K562 (cell line): ENCODE data around the gene ANKRD10. TPM values are rescaled to one million over a fixed set of nuclear protein-coding genes. Genes with fewer than 3 reads are reported as not detected.
A peak's percentile ranks its signal among the peaks of the same experiment; 100 is the strongest.

Experiments
- ATAC-seq: fragments of 200-7000 bp; cut with Tn5 transposase; 3 replicates; pipeline ENCODE4 v1.9.1; 2020; ENCODE audit warnings: moderate library complexity
- BruUV-seq: library from RNA; stranded (reverse); fragments of 400-500 nt; replicated peaks from 2 replicates; lab custom pipeline; 2021; lab: Mats Ljungman, UMichigan
- CTCF ChIA-PET: fragments of 300-600 bp; formaldehyde crosslinking; extraction: SDS; loops from one replicate; lab custom pipeline; 2021; ENCODE audit warnings: low intra/inter-chr PET ratio; lab: Yijun Ruan, JAX
- POLR2A ChIA-PET: fragments of 300-600, 350-650 bp; sonication (Branson Sonifier 250); formaldehyde crosslinking; extraction: SDS; loops from one replicate; lab custom pipeline; 2021; ENCODE audit warnings: antibody characterized with exemption, inconsistent platforms; lab: Yijun Ruan, JAX
- DNase-seq, 4 experiments: peaks; one replicate each; pipeline versions ENCODE4 v3.0.0 to v3.0.0-alpha.2; 2011 to 2018; ENCODE audit warnings: low spot score in 3 of 4, mixed read lengths in 3 of 4; ENCODE audit errors: extremely low read depth in 1 of 4
- FAIRE-seq: peaks from 2 replicates; lab custom pipeline; 2011; peaks lifted over from hg19 to GRCh38; lab: Jason Lieb, UNC
- H2AFZ ChIP-seq: 2 replicates; pipeline ENCODE4 v1.6.0; 2011; ENCODE audit warnings: low read depth, low read length, control low read depth, inconsistent platforms
- H3K27ac ChIP-seq: fragments of 200-600 bp; 3 replicates; pipeline ENCODE4 v1.8.0; 2011; ENCODE audit warnings: low read depth, mild to moderate bottlenecking, control low read depth, inconsistent platforms, low read length, moderate library complexity, mixed read lengths; ENCODE audit errors: extremely low read depth
- H3K27me3 ChIP-seq, 2 experiments: fragments of 300-600 bp in 1 of 2; 2 replicates in 1 of 2; 3 replicates in 1 of 2; pipeline versions ENCODE4 v1.6.0 to v1.8.0; 2011; ENCODE audit warnings: inconsistent platforms in 2 of 2, low read length in 2 of 2, mild to moderate bottlenecking in 1 of 2, mixed read lengths in 1 of 2, moderate library complexity in 1 of 2; ENCODE audit not compliant: control insufficient read depth in 2 of 2, insufficient read depth in 2 of 2
- H3K36me3 ChIP-seq: fragments of 300-600 bp; 3 replicates; pipeline ENCODE4 v1.8.0; 2011; ENCODE audit warnings: mild to moderate bottlenecking, low read length, inconsistent platforms; ENCODE audit not compliant: control insufficient read depth, insufficient read depth
- H3K4me1 ChIP-seq, 2 experiments: fragments of 200-600 bp in 1 of 2; replicated peaks in 1 of 2; 2 replicates in 1 of 2; 3 replicates in 1 of 2; pipeline versions ENCODE4 v1.5.1 to v1.8.0; 2011; ENCODE audit warnings: inconsistent platforms in 2 of 2, low read length in 2 of 2, mild to moderate bottlenecking in 1 of 2, mixed read lengths in 1 of 2, moderate library complexity in 1 of 2; ENCODE audit not compliant: control insufficient read depth in 2 of 2, insufficient read depth in 2 of 2
- H3K4me2 ChIP-seq: 2 replicates; pipeline ENCODE4 v1.6.1; 2011; ENCODE audit warnings: low read length, control low read depth, inconsistent platforms, mixed read lengths; ENCODE audit not compliant: insufficient read depth
- H3K4me3 ChIP-seq: fragments of 200-600 bp; sonication (generic), shearing (Covaris generic); 2 replicates; pipeline ENCODE4 v1.5.1; 2016; ENCODE audit warnings: control low read depth, inconsistent platforms
- H3K79me2 ChIP-seq: fragments of 200-600 bp; 3 replicates; pipeline ENCODE4 v1.8.0; 2011; ENCODE audit warnings: low read length, inconsistent platforms; ENCODE audit not compliant: control insufficient read depth, insufficient read depth
- H3K9ac ChIP-seq, 2 experiments: 2 replicates each; pipeline versions ENCODE4 v1.6.0 to v1.6.1; 2011; ENCODE audit warnings: low read depth in 2 of 2, low read length in 2 of 2, control low read depth in 1 of 2, inconsistent platforms in 1 of 2, mild to moderate bottlenecking in 1 of 2, mixed read lengths in 1 of 2; ENCODE audit not compliant: insufficient read depth in 1 of 2
- H3K9me1 ChIP-seq: one replicate; pipeline ENCODE4 v1.6.0; 2011; ENCODE audit warnings: inconsistent platforms, mild to moderate bottlenecking, low read length, moderate library complexity; ENCODE audit not compliant: control insufficient read depth, insufficient read depth
- H3K9me3 ChIP-seq: replicated peaks from 2 replicates; pipeline ENCODE4 v1.5.1; 2011; ENCODE audit warnings: low read depth, low read length, inconsistent platforms; ENCODE audit not compliant: control insufficient read depth, insufficient read depth
- H4K20me1 ChIP-seq: replicated peaks from 2 replicates; pipeline ENCODE4 v1.6.1; 2011; ENCODE audit warnings: low read length, inconsistent platforms, mixed read lengths; ENCODE audit not compliant: control insufficient read depth, insufficient read depth
- ATF7 ChIP-seq: fragments of 450-650 bp; IDR thresholded peaks from 2 replicates; pipeline ENCODE4 v1.7.1; 2014; ENCODE audit warnings: mild to moderate bottlenecking, moderate library complexity
- CGGBP1 ChIP-seq: fragments of 250-450 bp; sonication (Bioruptor Pico); IDR thresholded peaks from 2 replicates; pipeline ENCODE4 v1.9.0; 2021; ENCODE audit warnings: mild to moderate bottlenecking
- FUS ChIP-seq: fragments of 200-400 bp; formaldehyde crosslinking; optimal IDR thresholded peaks from 2 replicates; pipeline ENCODE3; 2017; ENCODE audit warnings: low read depth, low read length
- GATA2 ChIP-seq: sonication (generic); formaldehyde crosslinking; IDR thresholded peaks from 2 replicates; pipeline ENCODE4 v1.4.0; 2020; ENCODE audit warnings: mild to moderate bottlenecking, missing genetic modification reagents
- HSF4 ChIP-seq: fragments of 250-450 bp; sonication (Bioruptor Pico); IDR thresholded peaks from 2 replicates; pipeline ENCODE4 v2.1.2; 2022; ENCODE audit warnings: mild to moderate bottlenecking, moderate library complexity, borderline replicate concordance
- NR2C1 ChIP-seq, 2 experiments: fragments of 450-650 bp; IDR thresholded peaks; 2 replicates each; pipeline ENCODE4 v1.6.1; 2017; ENCODE audit warnings: mild to moderate bottlenecking in 2 of 2, antibody characterized with exemption in 1 of 2, inconsistent platforms in 1 of 2, missing compliant biosample characterization in 1 of 2, missing genetic modification characterization in 1 of 2
- NUFIP1 ChIP-seq: fragments of 450-650 bp; IDR thresholded peaks from 2 replicates; pipeline ENCODE4 v1.6.1; 2018; ENCODE audit not compliant: partially characterized antibody
- PTBP1 ChIP-seq: fragments of 200-400 bp; formaldehyde crosslinking; IDR thresholded peaks from 2 replicates; pipeline ENCODE4 v1.6.1; 2017; ENCODE audit warnings: low read depth, low read length
- RBFOX2 ChIP-seq: fragments of 200-400 bp; formaldehyde crosslinking; IDR thresholded peaks from 2 replicates; pipeline ENCODE4 v1.6.1; 2017; ENCODE audit warnings: low read depth, mild to moderate bottlenecking, low read length, moderate library complexity
- RBM22 ChIP-seq: fragments of 200-400 bp; formaldehyde crosslinking; IDR thresholded peaks from 2 replicates; pipeline ENCODE4 v1.6.1; 2018; ENCODE audit warnings: low read length, low read depth; ENCODE audit not compliant: poor library complexity, severe bottlenecking
- RNF2 ChIP-seq: sonication (generic); IDR thresholded peaks from 2 replicates; pipeline ENCODE4 v1.6.1; 2016
- SMAD4 ChIP-seq: fragments of 250-450 bp; sonication (Bioruptor Pico); conservative IDR thresholded peaks from 2 replicates; pipeline ENCODE4 v1.8.0; 2021; ENCODE audit warnings: inconsistent platforms, mild to moderate bottlenecking, moderate library complexity
- TCFL5 ChIP-seq: fragments of 250-450 bp; sonication (Bioruptor Pico); conservative IDR thresholded peaks from 2 replicates; pipeline ENCODE4 v1.6.1; 2021; ENCODE audit warnings: mild to moderate bottlenecking, moderate library complexity, matching md5 sums
- ZC3H11A ChIP-seq: IDR thresholded peaks from 2 replicates; pipeline ENCODE4 v1.6.1; 2012; ENCODE audit warnings: low read depth, low read length, improper control_type of control experiment
- ZNF263 ChIP-seq: sonication (generic); formaldehyde crosslinking; IDR thresholded peaks from 2 replicates; pipeline ENCODE4 v1.8.0; 2022; ENCODE audit warnings: mild to moderate bottlenecking, missing genetic modification reagents, borderline replicate concordance
- ZNF41 ChIP-seq: fragments of 250-450 bp; sonication (Bioruptor Pico); conservative IDR thresholded peaks from 2 replicates; pipeline ENCODE4 v1.4.0; 2020; ENCODE audit warnings: mild to moderate bottlenecking
- WGBS: fragments of 100-300 bp; shearing (Covaris generic); methylation state at CpG from one replicate; pipeline ENCODE4 v1.1.6; 2016; ENCODE audit warnings: low coverage, mixed read lengths; ENCODE audit not compliant: insufficient coverage; ENCODE audit errors: missing lambda C conversion rate; 5-methylcytosine and 5-hydroxymethylcytosine counted together
- in situ Hi-C: fragments of 300-500 bp; cut with MboI; formaldehyde crosslinking; loops from 4 replicates; pipeline ENCODE4 v1.15.0; 2018; ENCODE audit warnings: inconsistent platforms, mixed read lengths
- intact Hi-C: fragments of 100-400 bp; cut with micrococcal nuclease; formaldehyde crosslinking; loops from 2 replicates; pipeline ENCODE4 v1.14.2; 2022
- polyA plus RNA-seq, 8 experiments: library from polyadenylated mRNA; depleted of rRNA in 4 of 8; stranded (reverse) in 5 of 8; unstranded in 3 of 8; fragments of >200 nt; fragmentation: Nextera tagmentation in 2 of 8; fragmentation: Illumina TruSeq in 1 of 8; extraction: Ambion mirVana in 2 of 8; extraction: Trizol in 1 of 8; gene quantifications; 2 replicates each; pipeline versions ENCODE4 v1.2.1 to v1.2.3, GENCODE V29; 2011 to 2014; ENCODE audit warnings: inconsistent platforms in 1 of 8, missing spikeins in 1 of 8
- total RNA-seq, 7 experiments: library from RNA; depleted of rRNA in 6 of 7; stranded (reverse); fragments of >200 nt in 6 of 7; fragmentation: Illumina TruSeq in 2 of 7; extraction: Trizol in 2 of 7; gene quantifications; 2 replicates each; pipeline versions ENCODE4 v1.2.1 to v1.2.3, GENCODE V29; 2011 to 2021; ENCODE audit warnings: low replicate concordance in 1 of 7
- TF ChIP-seq, protein P1 (sequence below): sonication (generic); formaldehyde crosslinking; IDR thresholded peaks from 2 replicates; pipeline ENCODE4 v1.9.0; 2022; ENCODE audit warnings: mild to moderate bottlenecking, missing genetic modification reagents
- TF ChIP-seq, protein P2 (sequence below), 2 experiments: fragments of 450-650 bp; IDR thresholded peaks; 2 replicates each; pipeline ENCODE4 v1.6.1; 2016

The ANKRD10 gene
- total and polyA plus RNA-seq, 9 of the 15 experiments (the other 6 are each of a cell fraction or from before 2014, with no cell fraction given) = 21.7 to 183 (median 45.0) TPM

DNA sequence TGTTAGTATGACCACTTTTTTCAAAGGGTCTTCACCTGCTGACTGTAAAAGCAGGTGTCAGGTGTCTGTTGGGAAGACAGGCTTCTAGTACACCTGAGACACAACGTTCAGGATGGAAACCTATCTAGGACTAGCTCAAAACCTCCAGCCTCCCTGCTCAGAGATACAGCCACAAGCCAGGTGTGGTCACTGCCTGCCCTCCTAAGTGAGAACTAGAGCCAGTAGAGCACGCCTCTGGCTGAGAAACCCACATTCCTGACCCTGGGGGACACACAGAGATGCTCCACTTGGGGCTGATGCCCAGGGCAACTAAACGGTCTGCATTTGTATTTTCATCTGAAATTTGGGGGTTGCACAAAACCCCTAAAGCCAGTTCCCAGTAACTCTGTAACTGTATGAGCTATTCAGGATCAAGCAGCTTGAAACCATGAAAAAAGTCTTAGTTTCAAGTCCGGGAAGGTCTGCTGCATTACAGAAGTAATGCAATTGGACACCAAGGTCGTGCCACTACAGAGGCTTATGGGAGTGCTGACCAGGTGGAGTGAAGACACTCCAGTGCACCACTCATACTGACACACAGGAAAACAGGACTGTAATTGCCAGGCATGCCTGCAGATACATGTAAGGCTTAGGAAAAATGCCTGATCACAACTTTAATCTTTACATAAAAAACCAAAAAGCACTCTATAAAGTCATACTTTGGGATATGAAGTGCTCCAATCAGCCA, 27.8 kb downstream of the ANKRD10 start:
- intact Hi-C loops (no loop called here), in situ Hi-C loops (no loop called here)
- no peak overlapping the region for H3K4me3 ChIP-seq
- no peaks in the 10 kb centered on the region for H3K4me1 ChIP-seq
- CTCF ChIA-PET = no interaction called here
- no peaks in the 10 kb centered on the region; the same call in 1 of the 2 replicates for H4K20me1 ChIP-seq
- no TSS peak for BruUV-seq
- peak; percentile 52 for ATAC-seq
- H3K9me1 ChIP-seq = no peaks in the 10 kb centered on the region
- H3K9ac ChIP-seq = no peak overlapping the region
- FAIRE-seq = no peak
- H3K4me2 ChIP-seq = no peak overlapping the region
- TF ChIP-seq PTBP1 (no peak), RNF2 (no peak), ZC3H11A (no peak), NR2C1 (IDR thresholded peaks at IDR 0.05) (no peak), NR2C1 (tag; IDR thresholded peaks at IDR 0.05) (no peak), ZNF41 (CRISPR knock-in tag) (no peak), CGGBP1 (CRISPR knock-in tag) (no peak), ZNF263 (CRISPR knock-in tag) (no peak), RBFOX2 (no peak), TCFL5 (no peak), GATA2 (CRISPR knock-in tag) (no peak), NUFIP1 (no peak), HSF4 (no peak), ATF7 (no peak), RBM22 (no peak), FUS (no peak), SMAD4 (no peak)
- TF ChIP-seq, protein P1, sequence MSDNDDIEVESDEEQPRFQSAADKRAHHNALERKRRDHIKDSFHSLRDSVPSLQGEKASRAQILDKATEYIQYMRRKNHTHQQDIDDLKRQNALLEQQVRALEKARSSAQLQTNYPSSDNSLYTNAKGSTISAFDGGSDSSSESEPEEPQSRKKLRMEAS = no peak
- TF ChIP-seq, protein P2, sequence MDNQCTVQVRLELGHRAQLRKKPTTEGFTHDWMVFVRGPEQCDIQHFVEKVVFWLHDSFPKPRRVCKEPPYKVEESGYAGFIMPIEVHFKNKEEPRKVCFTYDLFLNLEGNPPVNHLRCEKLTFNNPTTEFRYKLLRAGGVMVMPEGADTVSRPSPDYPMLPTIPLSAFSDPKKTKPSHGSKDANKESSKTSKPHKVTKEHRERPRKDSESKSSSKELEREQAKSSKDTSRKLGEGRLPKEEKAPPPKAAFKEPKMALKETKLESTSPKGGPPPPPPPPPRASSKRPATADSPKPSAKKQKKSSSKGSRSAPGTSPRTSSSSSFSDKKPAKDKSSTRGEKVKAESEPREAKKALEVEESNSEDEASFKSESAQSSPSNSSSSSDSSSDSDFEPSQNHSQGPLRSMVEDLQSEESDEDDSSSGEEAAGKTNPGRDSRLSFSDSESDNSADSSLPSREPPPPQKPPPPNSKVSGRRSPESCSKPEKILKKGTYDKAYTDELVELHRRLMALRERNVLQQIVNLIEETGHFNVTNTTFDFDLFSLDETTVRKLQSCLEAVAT (IDR thresholded peaks at IDR 0.05) = no peak
- H2AFZ ChIP-seq = no peak overlapping the region
- DNase-seq = no peak
- no peaks in the 10 kb centered on the region for H3K27me3 ChIP-seq
- WGBS = 13% methylated on average over 4 of the region's 5 CpGs
- no peak overlapping the region for H3K27ac ChIP-seq
- H3K79me2 ChIP-seq = no peaks in the 10 kb centered on the region
- peaks cover 3% of the 10 kb centered on the region; the same call in 1 of the 3 replicates for H3K36me3 ChIP-seq
- POLR2A ChIA-PET = interaction anchor here (1.0 to 1.7 kb wide), 2 partner anchors 10 to 11 kb away, joined by 3 to 5 read pairs; no protein-coding TSS in a partner anchor
- H3K9me3 ChIP-seq = no peaks in the 10 kb centered on the region
